Breast epithelium (tissue), 3 donors: ENCODE results near the gene KCNN3.

Experiments used
- POLR2A ChIP-seq: fragments of 450-650 bp; IDR thresholded peaks from one replicate; pipeline ENCODE4 v1.6.1; 2016; ENCODE audit warnings: antibody characterized with exemption, mild to moderate bottlenecking, moderate library complexity
- TF ChIP-seq, protein P1 (sequence below), 3 donors: fragments of 450-650 bp; IDR thresholded peaks; one replicate each; pipeline ENCODE4 v1.5.1; 2016 to 2017; ENCODE audit warnings: antibody characterized with exemption in 3 of 3, mild to moderate bottlenecking in 3 of 3, moderate library complexity in 3 of 3

DNA sequence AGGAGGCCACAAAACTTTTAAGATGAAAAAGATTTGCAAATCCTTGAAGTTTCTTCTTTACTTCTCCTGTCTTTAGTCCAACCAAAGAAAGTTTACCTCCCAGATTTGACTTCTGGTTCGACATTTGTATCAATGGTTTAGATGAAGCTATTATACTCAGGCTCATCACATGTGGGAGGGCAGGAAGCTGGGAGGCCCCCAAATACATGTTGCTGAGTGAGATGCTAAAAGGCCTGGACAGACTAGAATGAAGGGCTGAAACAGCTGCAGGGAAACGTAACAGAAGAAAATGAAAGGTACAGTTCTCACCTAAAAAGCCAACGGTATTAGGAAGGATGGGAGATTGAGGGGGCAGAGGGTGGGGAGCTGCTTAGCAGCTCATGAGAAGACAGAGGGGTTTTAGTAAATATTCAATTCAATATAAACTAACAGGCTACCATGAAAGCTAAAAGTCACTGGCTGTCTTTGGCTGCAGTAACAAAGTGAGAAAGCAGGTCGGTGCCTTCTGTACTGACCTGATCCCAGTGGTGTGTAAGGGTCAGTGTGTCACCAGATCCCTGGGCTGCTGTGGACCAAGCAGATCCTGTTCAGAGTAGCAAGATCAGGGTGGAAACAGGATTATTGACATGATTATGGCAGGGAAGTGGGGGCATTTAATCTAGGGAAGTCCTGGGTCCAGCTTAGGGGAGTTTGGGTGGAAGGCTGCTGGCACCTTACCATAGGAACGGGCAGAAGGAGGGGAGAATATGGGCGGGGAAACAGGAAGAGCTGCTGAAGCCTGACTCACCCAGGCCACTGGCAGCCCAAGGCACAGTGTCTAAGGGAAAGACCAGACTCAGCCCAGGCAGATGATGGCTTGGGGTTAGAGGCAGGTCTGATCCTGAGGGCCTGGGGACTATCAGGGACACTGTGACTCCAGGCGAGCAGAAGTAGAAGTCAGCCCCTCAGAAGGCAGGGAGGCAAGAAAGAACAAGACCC, 60.4 kb downstream of the KCNN3 start:
- TF ChIP-seq, protein P1, sequence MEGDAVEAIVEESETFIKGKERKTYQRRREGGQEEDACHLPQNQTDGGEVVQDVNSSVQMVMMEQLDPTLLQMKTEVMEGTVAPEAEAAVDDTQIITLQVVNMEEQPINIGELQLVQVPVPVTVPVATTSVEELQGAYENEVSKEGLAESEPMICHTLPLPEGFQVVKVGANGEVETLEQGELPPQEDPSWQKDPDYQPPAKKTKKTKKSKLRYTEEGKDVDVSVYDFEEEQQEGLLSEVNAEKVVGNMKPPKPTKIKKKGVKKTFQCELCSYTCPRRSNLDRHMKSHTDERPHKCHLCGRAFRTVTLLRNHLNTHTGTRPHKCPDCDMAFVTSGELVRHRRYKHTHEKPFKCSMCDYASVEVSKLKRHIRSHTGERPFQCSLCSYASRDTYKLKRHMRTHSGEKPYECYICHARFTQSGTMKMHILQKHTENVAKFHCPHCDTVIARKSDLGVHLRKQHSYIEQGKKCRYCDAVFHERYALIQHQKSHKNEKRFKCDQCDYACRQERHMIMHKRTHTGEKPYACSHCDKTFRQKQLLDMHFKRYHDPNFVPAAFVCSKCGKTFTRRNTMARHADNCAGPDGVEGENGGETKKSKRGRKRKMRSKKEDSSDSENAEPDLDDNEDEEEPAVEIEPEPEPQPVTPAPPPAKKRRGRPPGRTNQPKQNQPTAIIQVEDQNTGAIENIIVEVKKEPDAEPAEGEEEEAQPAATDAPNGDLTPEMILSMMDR (IDR thresholded peaks at IDR 0.05), result no peak
- no peak for TF ChIP-seq POLR2A
